ENCODE measurements around the gene ABCB8.

DNA sequence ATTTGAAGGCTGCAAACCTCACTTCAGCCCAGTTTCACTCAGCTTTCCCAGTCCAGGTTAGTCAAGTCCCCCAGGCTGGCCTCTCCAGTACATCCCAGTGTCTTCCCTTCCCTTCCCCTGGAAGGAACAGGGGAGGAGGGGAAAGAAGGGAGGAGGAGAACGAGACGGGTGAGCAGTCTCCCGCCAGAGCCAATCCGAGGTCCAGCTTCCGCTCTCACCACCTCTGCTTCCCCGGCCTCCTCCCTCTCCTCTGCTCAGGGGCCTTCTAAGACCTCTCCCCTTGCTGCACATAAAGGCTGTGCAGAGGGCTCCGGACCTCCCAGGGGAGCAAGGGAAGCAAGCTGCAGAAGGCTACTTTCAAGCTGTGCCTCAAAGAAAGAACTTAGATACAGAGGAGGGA lies 8.0 kb upstream of the ABCB8 start:
- TF ChIP-seq, protein P1, sequence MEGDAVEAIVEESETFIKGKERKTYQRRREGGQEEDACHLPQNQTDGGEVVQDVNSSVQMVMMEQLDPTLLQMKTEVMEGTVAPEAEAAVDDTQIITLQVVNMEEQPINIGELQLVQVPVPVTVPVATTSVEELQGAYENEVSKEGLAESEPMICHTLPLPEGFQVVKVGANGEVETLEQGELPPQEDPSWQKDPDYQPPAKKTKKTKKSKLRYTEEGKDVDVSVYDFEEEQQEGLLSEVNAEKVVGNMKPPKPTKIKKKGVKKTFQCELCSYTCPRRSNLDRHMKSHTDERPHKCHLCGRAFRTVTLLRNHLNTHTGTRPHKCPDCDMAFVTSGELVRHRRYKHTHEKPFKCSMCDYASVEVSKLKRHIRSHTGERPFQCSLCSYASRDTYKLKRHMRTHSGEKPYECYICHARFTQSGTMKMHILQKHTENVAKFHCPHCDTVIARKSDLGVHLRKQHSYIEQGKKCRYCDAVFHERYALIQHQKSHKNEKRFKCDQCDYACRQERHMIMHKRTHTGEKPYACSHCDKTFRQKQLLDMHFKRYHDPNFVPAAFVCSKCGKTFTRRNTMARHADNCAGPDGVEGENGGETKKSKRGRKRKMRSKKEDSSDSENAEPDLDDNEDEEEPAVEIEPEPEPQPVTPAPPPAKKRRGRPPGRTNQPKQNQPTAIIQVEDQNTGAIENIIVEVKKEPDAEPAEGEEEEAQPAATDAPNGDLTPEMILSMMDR (IDR thresholded peaks at IDR 0.05): no peak
- no peak for TF ChIP-seq POLR2A (IDR thresholded peaks at IDR 0.05)

Data from heart left ventricle (tissue), 13 donors.